PFSK-1 (cell line): ENCODE results near the gene IFT88.

ENCODE experiments used
- FOXP2 ChIP-seq: optimal IDR thresholded peaks from 2 replicates; pipeline ENCODE3; 2011; ENCODE audit warnings: borderline replicate concordance, control low read depth, inconsistent platforms; ENCODE audit not compliant: insufficient read depth; ENCODE audit errors: extremely low read length, extremely low read depth
- POLR2AphosphoS5 ChIP-seq: IDR thresholded peaks from 2 replicates; pipeline ENCODE4 v1.6.1; 2012; ENCODE audit warnings: low read depth, mild to moderate bottlenecking, control low read depth, low read length, moderate library complexity
- REST ChIP-seq, 2 experiments: IDR thresholded peaks; 2 replicates each; pipeline versions ENCODE4 v1.6.1 to v1.8.0; 2011 to 2012; ENCODE audit warnings: low read depth in 2 of 2, low read length in 2 of 2, control low read depth in 1 of 2, inconsistent platforms in 1 of 2, mild to moderate bottlenecking in 1 of 2, moderate library complexity in 1 of 2; ENCODE audit not compliant: insufficient read depth in 1 of 2
- SIN3A ChIP-seq: IDR thresholded peaks from 2 replicates; pipeline ENCODE4 v1.6.1; 2012; ENCODE audit warnings: mild to moderate bottlenecking, low read length, moderate library complexity, borderline replicate concordance; ENCODE audit not compliant: insufficient read depth
- TAF1 ChIP-seq: IDR thresholded peaks from 2 replicates; pipeline ENCODE4 v1.6.1; 2012; ENCODE audit warnings: low read length, control low read depth, borderline replicate concordance; ENCODE audit not compliant: insufficient read depth

IFT88 gene

GRCh38 chr13:20553311-20553710 lies 13.6 kb upstream of the IFT88 start:
- TF ChIP-seq SIN3A (no peak), FOXP2 (no peak), TAF1 (no peak), REST (IDR thresholded peaks at IDR 0.05; ENCODE audit: insufficient read depth in 1 of 2, low read depth in 2 of 2, low read length in 2 of 2) (no peak), POLR2AphosphoS5 (no peak)

GRCh38 chr13:20558982-20559381 lies 8.0 kb upstream of the IFT88 start:
- TF ChIP-seq FOXP2 (no peak), TAF1 (no peak), SIN3A (no peak), REST (IDR thresholded peaks at IDR 0.05; ENCODE audit: insufficient read depth in 1 of 2, low read depth in 2 of 2, low read length in 2 of 2) (no peak), POLR2AphosphoS5 (no peak)

GRCh38 chr13:20559659-20560356 lies 7.1 kb upstream of the IFT88 start:
- no peak for TF ChIP-seq REST (IDR thresholded peaks at IDR 0.05; ENCODE audit: insufficient read depth in 1 of 2, low read depth in 2 of 2, low read length in 2 of 2)
- no peak for TF ChIP-seq POLR2AphosphoS5
- TF ChIP-seq TAF1: no peak
- TF ChIP-seq SIN3A: no peak
- TF ChIP-seq FOXP2: no peak

GRCh38 chr13:20561741-20562140 lies 5.2 kb upstream of the IFT88 start:
- TF ChIP-seq POLR2AphosphoS5: no peak
- TF ChIP-seq REST (IDR thresholded peaks at IDR 0.05; ENCODE audit: insufficient read depth in 1 of 2, low read depth in 2 of 2, low read length in 2 of 2): no peak
